Breast epithelium (tissue), 4 donors: ENCODE results near the gene KCNK3. TPM values are rescaled to one million over a fixed set of nuclear protein-coding genes. Genes with fewer than 3 reads are reported as not detected.
A peak's percentile ranks its signal among the peaks of the same experiment; 100 is the strongest.

Experiments used
- DNase-seq, 2 donors: peaks; one replicate each; pipeline ENCODE4 v3.0.0-alpha.2; 2019; ENCODE audit warnings: low spot score in 2 of 2
- H3K27ac ChIP-seq, 2 donors: fragments of 200-600 bp; sonication (generic) in 1 of 2; one replicate each; pipeline ENCODE4 v1.5.1; 2016 to 2019; ENCODE audit warnings: mild to moderate bottlenecking in 1 of 2
- H3K27me3 ChIP-seq, 2 donors: fragments of 200-600 bp; sonication (generic) in 1 of 2; one replicate each; pipeline versions ENCODE4 v1.5.1 to v1.6.0; 2017 to 2019; ENCODE audit warnings: control low read depth in 1 of 2, mild to moderate bottlenecking in 1 of 2
- H3K36me3 ChIP-seq: fragments of 200-600 bp; one replicate; pipeline ENCODE4 v1.5.1; 2019
- H3K4me1 ChIP-seq, 2 donors: fragments of 200-600 bp; sonication (generic); one replicate each; pipeline ENCODE4 v1.5.1; 2016 to 2019; ENCODE audit warnings: control low read depth in 1 of 2
- H3K4me3 ChIP-seq, 3 donors: fragments of 200-600 bp; sonication (generic); 1 replicate in 2 of 3; 2 replicates in 1 of 3; pipeline ENCODE4 v1.5.1; 2016 to 2019; ENCODE audit warnings: mild to moderate bottlenecking in 3 of 3, moderate library complexity in 2 of 3
- H3K9me3 ChIP-seq, 2 donors: fragments of 200-600 bp; sonication (generic) in 1 of 2; one replicate each; pipeline ENCODE4 v1.5.1; 2016 to 2019; ENCODE audit warnings: control low read depth in 1 of 2
- POLR2A ChIP-seq: fragments of 450-650 bp; IDR thresholded peaks from one replicate; pipeline ENCODE4 v1.6.1; 2016; ENCODE audit warnings: antibody characterized with exemption, mild to moderate bottlenecking, moderate library complexity
- POLR2AphosphoS5 ChIP-seq, 3 donors: sonication (generic); formaldehyde crosslinking; IDR thresholded peaks; one replicate each; pipeline ENCODE4 v1.6.1; 2017; ENCODE audit warnings: antibody characterized with exemption in 3 of 3
- intact Hi-C: fragments of 100-400 bp; cut with DNase I; formaldehyde crosslinking; loops from one replicate; pipeline ENCODE4 v1.15.1; 2023; ENCODE audit warnings: low total_unique reads
- total RNA-seq, 3 donors: library from RNA; depleted of rRNA; stranded (reverse); fragments of >200 nt; gene quantifications; one replicate each; pipeline ENCODE4 v1.1.0, GENCODE V29; 2016
- TF ChIP-seq, protein P1 (sequence below), 3 donors: fragments of 450-650 bp; IDR thresholded peaks; one replicate each; pipeline ENCODE4 v1.5.1; 2016 to 2017; ENCODE audit warnings: antibody characterized with exemption in 3 of 3, mild to moderate bottlenecking in 3 of 3, moderate library complexity in 3 of 3

The KCNK3 gene
- total RNA-seq, 3 donors from 2014 or later: 0.59 to 2.3 (median 1.4) TPM

DNA sequence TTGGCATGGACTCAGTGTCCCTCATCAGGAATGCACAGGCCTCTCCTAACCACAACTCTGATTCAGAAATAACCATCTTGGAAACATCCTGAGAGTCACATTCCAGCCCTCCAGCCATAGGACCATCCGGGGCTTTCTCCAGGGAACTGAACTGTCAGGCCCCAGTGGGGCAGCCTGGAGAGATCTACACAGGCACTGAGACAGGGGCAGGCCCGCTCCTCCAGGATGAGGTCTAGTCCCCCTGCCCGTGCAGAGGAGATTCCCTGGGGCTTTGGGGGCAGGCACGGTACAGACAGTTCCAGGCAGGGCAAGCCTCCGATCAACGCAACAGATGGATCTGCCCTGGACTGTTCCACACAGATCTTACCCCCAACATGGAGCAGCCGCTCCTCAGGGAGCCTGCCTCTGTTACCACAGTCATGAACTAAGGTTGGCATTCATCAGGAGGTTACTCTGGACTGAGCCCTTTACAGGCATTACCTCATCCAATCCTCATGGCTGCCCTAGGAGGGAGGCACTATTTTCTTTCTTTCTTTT is 12.0 kb downstream of the KCNK3 start:
- TF ChIP-seq POLR2AphosphoS5 (IDR thresholded peaks at IDR 0.05): no peak
- TF ChIP-seq, protein P1, sequence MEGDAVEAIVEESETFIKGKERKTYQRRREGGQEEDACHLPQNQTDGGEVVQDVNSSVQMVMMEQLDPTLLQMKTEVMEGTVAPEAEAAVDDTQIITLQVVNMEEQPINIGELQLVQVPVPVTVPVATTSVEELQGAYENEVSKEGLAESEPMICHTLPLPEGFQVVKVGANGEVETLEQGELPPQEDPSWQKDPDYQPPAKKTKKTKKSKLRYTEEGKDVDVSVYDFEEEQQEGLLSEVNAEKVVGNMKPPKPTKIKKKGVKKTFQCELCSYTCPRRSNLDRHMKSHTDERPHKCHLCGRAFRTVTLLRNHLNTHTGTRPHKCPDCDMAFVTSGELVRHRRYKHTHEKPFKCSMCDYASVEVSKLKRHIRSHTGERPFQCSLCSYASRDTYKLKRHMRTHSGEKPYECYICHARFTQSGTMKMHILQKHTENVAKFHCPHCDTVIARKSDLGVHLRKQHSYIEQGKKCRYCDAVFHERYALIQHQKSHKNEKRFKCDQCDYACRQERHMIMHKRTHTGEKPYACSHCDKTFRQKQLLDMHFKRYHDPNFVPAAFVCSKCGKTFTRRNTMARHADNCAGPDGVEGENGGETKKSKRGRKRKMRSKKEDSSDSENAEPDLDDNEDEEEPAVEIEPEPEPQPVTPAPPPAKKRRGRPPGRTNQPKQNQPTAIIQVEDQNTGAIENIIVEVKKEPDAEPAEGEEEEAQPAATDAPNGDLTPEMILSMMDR (IDR thresholded peaks at IDR 0.05): no peak
- no peak for TF ChIP-seq POLR2A
- intact Hi-C loops: no loop called here
- H3K27ac ChIP-seq: peak overlapping the region in 1 of 2 donors; percentile 43
- H3K4me1 ChIP-seq: no peaks in the 10 kb centered on the region
- H3K36me3 ChIP-seq: no peaks in the 10 kb centered on the region
- peaks cover 0 to 7% of the 10 kb centered on the region in 2 donors for H3K27me3 ChIP-seq
- no peak overlapping the region for H3K4me3 ChIP-seq
- no peaks in the 10 kb centered on the region for H3K9me3 ChIP-seq
- peak in 1 of 2 donors; percentile 38 for DNase-seq

GRCh38 chr2:26705126-26705525 is 12.6 kb downstream of the KCNK3 start:
- peak overlapping the region in 1 of 2 donors; percentile 43 for H3K27ac ChIP-seq
- H3K4me1 ChIP-seq: no peaks in the 10 kb centered on the region
- no peak overlapping the region for H3K4me3 ChIP-seq
- no peaks in the 10 kb centered on the region for H3K36me3 ChIP-seq
- DNase-seq: no peak
- no peaks in the 10 kb centered on the region for H3K9me3 ChIP-seq
- no peak for TF ChIP-seq POLR2A
- TF ChIP-seq, protein P1 (IDR thresholded peaks at IDR 0.05): no peak
- TF ChIP-seq POLR2AphosphoS5 (IDR thresholded peaks at IDR 0.05): no peak
- intact Hi-C loops: no loop called here
- H3K27me3 ChIP-seq: peaks cover 0 to 3% of the 10 kb centered on the region in 2 donors

DNA sequence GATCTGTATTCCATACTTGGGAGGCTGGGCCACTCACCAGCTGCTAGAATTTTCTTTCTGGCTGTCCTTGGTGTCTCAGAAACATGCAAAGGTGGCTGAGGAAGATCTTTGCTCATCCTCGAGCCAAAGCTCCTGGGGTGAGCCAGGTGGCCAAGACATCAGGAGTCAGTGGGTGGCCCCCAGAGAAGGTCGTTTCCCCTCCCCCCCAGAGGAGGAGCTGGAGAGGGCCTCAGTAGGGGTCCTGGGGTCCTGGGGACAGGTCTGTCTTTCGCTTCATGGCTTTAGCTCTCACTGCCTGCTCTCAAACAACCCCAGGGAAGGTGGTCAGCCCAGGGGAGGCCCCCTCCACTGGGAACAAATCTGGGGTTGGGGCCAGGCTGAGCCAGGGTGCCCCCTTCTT is 13.6 kb downstream of the KCNK3 start:
- Histone ChIP-seq H3K27ac (no peak overlapping the region), H3K36me3 (no peaks in the 10 kb centered on the region), H3K4me1 (no peaks in the 10 kb centered on the region), H3K9me3 (no peaks in the 10 kb centered on the region), H3K27me3 (no peaks in the 10 kb centered on the region), H3K4me3 (no peak overlapping the region)
- DNase-seq: no peak
- intact Hi-C loops: no loop called here
- TF ChIP-seq POLR2AphosphoS5 (IDR thresholded peaks at IDR 0.05) (no peak), POLR2A (no peak)
- TF ChIP-seq, protein P1 (IDR thresholded peaks at IDR 0.05): no peak

DNA sequence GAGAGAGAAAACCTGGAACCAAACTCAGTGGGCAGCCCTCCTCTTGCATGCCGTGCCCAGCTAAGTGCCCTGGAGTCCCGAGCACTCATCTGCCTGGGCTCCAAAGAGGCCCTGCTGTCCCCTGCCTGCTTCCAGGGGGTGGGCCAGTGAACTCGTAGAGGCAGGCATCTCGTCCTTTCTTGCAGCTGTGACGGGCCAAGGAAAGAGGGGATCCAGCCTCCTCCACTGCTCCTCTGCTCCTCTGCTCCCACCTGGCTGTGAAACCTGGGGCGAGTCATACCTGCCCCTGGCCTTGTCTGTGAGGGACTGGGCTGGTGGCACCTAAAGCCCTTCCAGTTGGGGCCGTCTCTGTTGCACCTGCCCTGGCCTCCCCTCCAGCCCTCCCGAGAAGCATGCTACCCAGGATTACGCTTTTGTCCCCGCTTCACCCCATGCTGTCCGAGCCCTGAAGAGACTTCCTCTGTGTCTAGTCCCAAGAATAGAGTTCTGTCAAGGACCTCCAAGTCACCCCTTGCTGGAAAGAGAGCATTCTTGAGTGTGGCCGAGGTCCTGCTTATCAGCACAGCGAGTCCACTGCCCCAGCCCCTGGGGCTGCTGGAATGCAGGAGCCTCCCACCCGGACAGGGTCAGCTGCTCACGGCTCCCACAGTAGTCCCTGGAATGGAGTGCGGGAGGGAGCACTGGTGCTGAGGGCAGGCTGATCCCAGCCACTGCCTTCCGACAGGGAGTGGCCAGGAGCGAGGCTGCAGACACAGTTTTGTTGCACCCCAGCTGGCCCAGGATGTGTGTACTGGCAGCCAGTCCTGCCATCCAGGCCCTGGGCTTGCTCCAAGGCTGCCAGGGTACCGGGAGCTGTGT is 14.3 kb downstream of the KCNK3 start:
- H3K4me1 ChIP-seq: no peaks in the 10 kb centered on the region
- intact Hi-C loops: no loop called here
- DNase-seq: no peak
- TF ChIP-seq, protein P1 (IDR thresholded peaks at IDR 0.05): no peak
- TF ChIP-seq POLR2A (no peak), POLR2AphosphoS5 (IDR thresholded peaks at IDR 0.05) (no peak)
- H3K36me3 ChIP-seq: no peaks in the 10 kb centered on the region
- no peaks in the 10 kb centered on the region for H3K27me3 ChIP-seq
- no peak overlapping the region for H3K4me3 ChIP-seq
- H3K9me3 ChIP-seq: no peaks in the 10 kb centered on the region
- H3K27ac ChIP-seq: no peak overlapping the region

DNA sequence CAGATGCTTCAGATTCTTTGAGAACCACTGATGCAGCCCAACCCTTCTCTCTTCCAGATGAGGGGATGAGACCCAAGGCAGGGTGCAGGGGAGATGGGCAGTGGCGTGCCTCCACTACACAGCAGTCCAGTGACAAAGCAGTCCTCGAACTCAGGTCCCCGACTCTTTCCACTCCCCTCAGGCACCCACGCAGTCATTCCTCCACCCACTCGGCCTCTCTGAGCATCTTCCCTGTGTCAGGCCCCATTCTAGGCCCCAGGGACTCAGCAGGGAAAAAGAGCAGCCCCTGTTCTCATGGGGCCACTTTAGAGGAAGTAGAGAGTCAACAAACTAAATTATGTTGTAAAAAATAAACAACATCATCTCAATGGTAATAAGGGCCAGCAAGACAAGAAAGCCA is 15.2 kb downstream of the KCNK3 start:
- intact Hi-C loops: no loop called here
- H3K27ac ChIP-seq: no peak overlapping the region
- no peaks in the 10 kb centered on the region for H3K36me3 ChIP-seq
- H3K9me3 ChIP-seq: no peaks in the 10 kb centered on the region
- no peak overlapping the region for H3K4me3 ChIP-seq
- DNase-seq: no peak
- no peaks in the 10 kb centered on the region for H3K27me3 ChIP-seq
- TF ChIP-seq, protein P1 (IDR thresholded peaks at IDR 0.05): no peak
- TF ChIP-seq POLR2A (no peak), POLR2AphosphoS5 (IDR thresholded peaks at IDR 0.05) (no peak)
- no peaks in the 10 kb centered on the region for H3K4me1 ChIP-seq
